Endothelial cell of umbilical vein (primary cell): ENCODE data around the gene ELOVL5. TPM values are rescaled to one million over a fixed set of nuclear protein-coding genes. Genes with fewer than 3 reads are reported as not detected.

Experiments
- BruUV-seq: library from RNA; stranded (reverse); fragments of 400-500 nt; replicated peaks from 2 replicates; lab custom pipeline; 2021; lab: Mats Ljungman, UMichigan
- CTCF ChIA-PET: fragments of 300-600, 350-600 bp; sonication (Branson Sonifier 250); formaldehyde crosslinking; loops from one replicate; lab custom pipeline; 2021; ENCODE audit warnings: antibody characterized with exemption, inconsistent platforms; lab: Charles Lee
- POLR2A ChIA-PET: fragments of 300-600, 350-600 bp; sonication (Branson Sonifier 250); formaldehyde crosslinking; loops from one replicate; lab custom pipeline; 2021; ENCODE audit warnings: antibody characterized with exemption, inconsistent platforms; lab: Charles Lee
- DNase-seq: peaks from one replicate; pipeline ENCODE4 v3.0.0-alpha.2; 2011; ENCODE audit warnings: low read depth, low spot score
- FAIRE-seq: peaks from 2 replicates; lab custom pipeline; 2011; peaks lifted over from hg19 to GRCh38; lab: Jason Lieb, UNC
- H2AFZ ChIP-seq: 2 replicates; pipeline ENCODE4 v1.6.0; 2012; ENCODE audit warnings: low read depth, low read length, control low read depth, inconsistent platforms
- H3K27ac ChIP-seq: 2 replicates; pipeline ENCODE4 v1.5.1; 2011; ENCODE audit warnings: low read depth, mild to moderate bottlenecking, control low read depth, low read length, moderate library complexity; ENCODE audit not compliant: insufficient read depth
- H3K27me3 ChIP-seq, 2 experiments: 2 replicates each; pipeline versions ENCODE4 v1.6.0 to v1.6.1; 2011; ENCODE audit warnings: low read length in 2 of 2, mixed read lengths in 1 of 2; ENCODE audit not compliant: control insufficient read depth in 2 of 2, insufficient read depth in 2 of 2
- H3K36me3 ChIP-seq, 2 experiments: 2 replicates in 1 of 2; 3 replicates in 1 of 2; pipeline ENCODE4 v1.5.1; 2011; ENCODE audit warnings: low read length in 2 of 2, mild to moderate bottlenecking in 1 of 2, moderate library complexity in 1 of 2; ENCODE audit not compliant: control insufficient read depth in 2 of 2, insufficient read depth in 2 of 2; ENCODE audit errors: extremely low read depth in 1 of 2
- H3K4me1 ChIP-seq: 3 replicates; pipeline ENCODE4 v1.5.1; 2011; ENCODE audit warnings: mild to moderate bottlenecking, low read length; ENCODE audit not compliant: control insufficient read depth, insufficient read depth; ENCODE audit errors: extremely low read depth
- H3K4me2 ChIP-seq: 2 replicates; pipeline ENCODE4 v1.6.1; 2011; ENCODE audit warnings: low read length, control low read depth, mixed read lengths; ENCODE audit not compliant: insufficient read depth
- H3K4me3 ChIP-seq, 3 experiments: fragments of 200-600 bp in 1 of 3; sonication (generic), shearing (Covaris generic) in 1 of 3; replicated peaks in 1 of 3; 2 replicates each; pipeline ENCODE4 v1.5.1; 2011 to 2016; ENCODE audit warnings: control low read depth in 3 of 3, low read length in 3 of 3, mild to moderate bottlenecking in 2 of 3, inconsistent platforms in 1 of 3, low read depth in 1 of 3, moderate library complexity in 1 of 3; ENCODE audit not compliant: insufficient read depth in 1 of 3
- H3K79me2 ChIP-seq: 2 replicates; pipeline ENCODE4 v1.6.0; 2012; ENCODE audit warnings: low read length, inconsistent platforms; ENCODE audit not compliant: control insufficient read depth, insufficient read depth
- H3K9ac ChIP-seq: replicated peaks from 2 replicates; pipeline ENCODE3; 2011; ENCODE audit warnings: low read length, control low read depth; ENCODE audit not compliant: insufficient read depth; ENCODE audit errors: extremely low read depth
- H3K9me1 ChIP-seq: replicated peaks from 3 replicates; pipeline ENCODE4 v1.6.0; 2011; ENCODE audit warnings: mild to moderate bottlenecking, low read length; ENCODE audit not compliant: control insufficient read depth, insufficient read depth; ENCODE audit errors: extremely low read depth
- H3K9me3 ChIP-seq: replicated peaks from 2 replicates; pipeline ENCODE4 v1.5.1; 2012; ENCODE audit warnings: low read length, inconsistent platforms; ENCODE audit not compliant: control insufficient read depth, insufficient read depth
- H4K20me1 ChIP-seq: replicated peaks from 2 replicates; pipeline ENCODE3; 2011; ENCODE audit warnings: mild to moderate bottlenecking, low read length; ENCODE audit not compliant: control insufficient read depth, insufficient read depth; ENCODE audit errors: extremely low read depth
- CTCF ChIP-seq, 2 donors: IDR thresholded peaks; 1 replicate in 1 of 2; 2 replicates in 1 of 2; pipeline ENCODE4 v1.5.1; 2011; ENCODE audit warnings: low read length in 2 of 2, mild to moderate bottlenecking in 2 of 2, moderate library complexity in 2 of 2, control low read depth in 1 of 2, inconsistent platforms in 1 of 2, low read depth in 1 of 2; ENCODE audit not compliant: insufficient read depth in 1 of 2; ENCODE audit errors: extremely low read depth in 1 of 2
- FOS ChIP-seq: IDR thresholded peaks from 2 replicates; pipeline ENCODE4 v1.6.1; 2011; ENCODE audit warnings: mild to moderate bottlenecking, low read length, moderate library complexity, borderline replicate concordance; ENCODE audit not compliant: insufficient read depth
- JUN ChIP-seq: IDR thresholded peaks from 2 replicates; pipeline ENCODE4 v1.6.1; 2011; ENCODE audit warnings: borderline replicate concordance, low read depth; ENCODE audit not compliant: insufficient read length, insufficient read depth
- MAX ChIP-seq: IDR thresholded peaks from 2 replicates; pipeline ENCODE4 v1.6.1; 2011; ENCODE audit not compliant: insufficient read depth, insufficient read length
- MYC ChIP-seq: IDR thresholded peaks from one replicate; pipeline ENCODE4 v1.6.1; 2011; ENCODE audit warnings: mild to moderate bottlenecking, low read depth, low read length
- POLR2A ChIP-seq: IDR thresholded peaks from 2 replicates; pipeline ENCODE4 v1.6.1; 2012; ENCODE audit warnings: low read depth, mild to moderate bottlenecking, control low read depth, low read length
- dilution Hi-C: fragments of 300-500 bp; cut with MboI; formaldehyde crosslinking; loops from one replicate; pipeline ENCODE4 v1.15.0; 2019; ENCODE audit warnings: low sequenced_read_pairs; ENCODE audit not compliant: extremely low pct_ligation_motif_present
- intact Hi-C: fragments of 100-400 bp; cut with micrococcal nuclease; formaldehyde crosslinking; loops from one replicate; pipeline ENCODE4 v1.10.0; 2022
- polyA plus RNA-seq, 4 experiments: library from polyadenylated mRNA; depleted of rRNA in 3 of 4; stranded (reverse) in 3 of 4; unstranded in 1 of 4; fragments of >200 nt; gene quantifications; 2 replicates each; pipeline versions ENCODE4 v1.2.1 to v1.2.3, GENCODE V29; 2011 to 2012; ENCODE audit warnings: missing spikeins in 1 of 4
- total RNA-seq: library from RNA; stranded (reverse); gene quantifications from 2 replicates; pipeline ENCODE4 v1.2.3, GENCODE V29; 2021

Gene ELOVL5
- total and polyA plus RNA-seq, 2 donors (not counting 3 experiments of a cell fraction or from before 2014, with no cell fraction given), result 85.9 to 140 TPM

- POLR2A ChIA-PET, result no interaction called here
- CTCF ChIA-PET, result no interaction called here
Measured at GRCh38 chr6:53333439-53334408, 15.0 kb downstream of the ELOVL5 start.

More at GRCh38 chr6:53333439-53334408, 15.0 kb downstream of the ELOVL5 start:
- TF ChIP-seq FOS, result no peak
- no peak for TF ChIP-seq MYC
- no peak for TF ChIP-seq CTCF (IDR thresholded peaks at IDR 0.05; ENCODE audit: extremely low read depth in 1 of 2, insufficient read depth in 1 of 2, low read depth in 1 of 2, low read length in 2 of 2)
- no peak for TF ChIP-seq POLR2A
- no peak for TF ChIP-seq MAX
- no peak for TF ChIP-seq JUN
- FAIRE-seq, result peak; percentile 44
- no peak overlapping the region for H3K4me3 ChIP-seq
- H3K9ac ChIP-seq, result no peak overlapping the region
- H2AFZ ChIP-seq, result no peak overlapping the region
- H3K4me2 ChIP-seq, result no peak overlapping the region
- peaks cover 6% of the 10 kb centered on the region for H3K9me1 ChIP-seq
- intact Hi-C loops (no loop called here), dilution Hi-C loops (no loop called here)
- peaks cover 99% of the 10 kb centered on the region for H3K79me2 ChIP-seq
- no TSS peak for BruUV-seq
- H3K27me3 ChIP-seq, result no peaks in the 10 kb centered on the region
- peaks cover 3% of the 10 kb centered on the region in 2 experiments for H3K36me3 ChIP-seq
- H3K27ac ChIP-seq, result no peak overlapping the region
- H3K4me1 ChIP-seq, result peaks cover 7% of the 10 kb centered on the region
- peaks cover 11% of the 10 kb centered on the region for H4K20me1 ChIP-seq
- DNase-seq, result no peak
- H3K9me3 ChIP-seq, result no peaks in the 10 kb centered on the region
